NCI-H748 (cell line): Measurements from ENCODE around the gene HABP2.
A peak's percentile ranks its signal among the peaks of the same experiment; 100 is the strongest.

ENCODE experiments used
- DNase-seq: peaks from one replicate; lab custom pipeline; 2025; ENCODE audit not compliant: unreplicated experiment; lab: John Stamatoyannopoulos, UW

Gene HABP2

GRCh38 chr10:113552701-113553100 is at the start of gene HABP2:
TSS of gene HABP2 (plus strand) at chr10:113553053. CDS start at chr10:113553122, 69 bp downstream.
- no peak for DNase-seq

DNA sequence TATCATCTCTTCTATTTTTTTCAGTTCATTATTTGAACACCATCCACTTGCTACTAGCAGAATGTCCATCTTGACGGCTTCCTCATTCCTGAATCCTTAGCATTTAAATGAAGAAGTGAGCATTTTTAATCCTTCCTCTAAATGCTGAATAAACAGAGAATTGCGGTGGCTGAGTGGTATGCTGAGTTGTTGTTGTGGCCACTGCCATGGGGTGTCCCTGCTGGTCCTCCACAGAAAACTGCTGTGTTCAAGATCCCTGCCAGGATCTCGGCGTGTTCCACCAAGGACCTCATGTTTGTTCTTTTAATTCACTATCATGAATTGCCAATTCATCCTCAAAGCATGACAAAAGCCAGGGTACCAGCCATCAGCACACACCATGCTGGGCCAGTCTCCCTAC is 48.9 kb upstream of the HABP2 start:
- DNase-seq: no peak

GRCh38 chr10:113504423-113504822 is 48.4 kb upstream of the HABP2 start:
- DNase-seq: no peak

DNA sequence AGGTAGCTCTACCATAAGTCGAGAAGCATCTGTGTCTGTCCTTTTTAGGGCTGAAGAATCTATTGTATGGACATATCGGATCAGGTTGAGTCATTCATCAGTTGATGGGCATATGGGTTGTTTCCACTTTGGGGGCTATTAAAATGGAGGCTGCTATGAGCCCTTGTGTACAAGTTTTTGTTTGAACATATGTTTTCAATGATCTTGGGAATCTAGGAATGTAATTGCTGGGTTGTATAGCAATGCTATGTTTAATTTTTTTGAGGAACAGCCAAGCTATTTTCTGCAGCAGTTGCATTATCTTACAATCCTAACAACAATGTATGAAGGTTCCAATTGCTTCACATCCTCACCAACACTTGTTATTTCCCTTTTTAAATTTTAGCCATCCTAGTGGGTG is 46.4 kb upstream of the HABP2 start:
- DNase-seq: no peak

DNA sequence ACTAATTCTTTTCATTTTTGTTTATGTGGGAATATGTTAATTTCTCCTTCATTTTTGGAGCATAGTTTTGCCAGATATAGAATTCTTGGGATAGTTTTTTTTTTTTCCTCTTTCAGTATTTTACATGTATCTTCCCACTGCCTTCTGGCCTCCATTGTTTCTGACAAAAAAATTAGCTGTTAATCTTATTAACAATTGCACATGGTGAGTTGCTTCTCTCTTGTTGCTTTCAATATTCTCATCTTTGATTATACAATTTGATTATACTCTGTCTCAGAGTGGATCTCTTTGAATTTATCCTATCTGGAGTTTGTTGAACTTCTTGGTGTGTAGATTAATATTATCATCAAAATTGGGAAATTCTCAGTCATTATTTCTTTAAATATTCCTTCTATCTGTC is 41.4 kb upstream of the HABP2 start:
- no peak for DNase-seq

DNA sequence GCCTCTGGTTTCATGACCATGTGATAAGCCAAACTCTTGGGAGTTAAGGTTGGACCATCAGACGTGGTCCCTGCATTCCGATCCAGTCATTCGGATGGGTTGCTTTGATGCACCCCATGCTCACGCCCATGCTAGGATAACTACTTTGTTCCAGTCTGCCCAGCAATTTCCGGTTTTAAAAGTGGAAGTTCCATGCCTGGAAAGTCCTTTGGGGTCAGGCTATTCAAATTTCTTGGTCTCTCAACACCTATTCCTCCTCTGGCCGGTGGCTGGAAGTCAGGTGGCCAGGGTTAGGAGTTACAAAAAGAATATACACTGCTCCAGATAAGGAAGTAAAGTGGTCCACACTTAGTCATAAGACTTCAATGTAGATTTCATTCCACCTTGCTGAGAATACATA is 37.7 kb upstream of the HABP2 start:
- no peak for DNase-seq

DNA sequence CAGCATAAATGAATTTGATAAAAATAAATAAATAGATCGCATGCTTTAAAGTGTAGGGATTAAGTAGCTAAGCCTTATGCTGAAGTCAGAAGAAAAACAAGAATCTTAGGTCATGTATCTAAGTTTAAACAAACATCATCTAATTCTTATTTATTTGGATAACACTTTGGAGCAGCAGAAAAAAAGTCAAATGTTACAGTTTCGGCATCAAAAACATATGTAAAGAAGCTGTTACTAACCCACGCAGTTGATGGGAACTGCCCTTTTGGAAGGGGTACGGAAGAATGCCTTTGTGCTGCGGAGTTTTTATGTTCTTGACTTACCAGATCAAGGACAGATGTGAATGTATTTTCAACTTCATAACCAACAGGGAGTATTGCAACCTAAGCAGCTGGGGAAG is 37.3 kb upstream of the HABP2 start:
- no peak for DNase-seq

GRCh38 chr10:113516061-113516460 is 36.8 kb upstream of the HABP2 start:
- DNase-seq: no peak

- DNase-seq: no peak
These were observed 35.5 kb upstream of the HABP2 start for GRCh38 chr10:113517165-113517900.

DNA sequence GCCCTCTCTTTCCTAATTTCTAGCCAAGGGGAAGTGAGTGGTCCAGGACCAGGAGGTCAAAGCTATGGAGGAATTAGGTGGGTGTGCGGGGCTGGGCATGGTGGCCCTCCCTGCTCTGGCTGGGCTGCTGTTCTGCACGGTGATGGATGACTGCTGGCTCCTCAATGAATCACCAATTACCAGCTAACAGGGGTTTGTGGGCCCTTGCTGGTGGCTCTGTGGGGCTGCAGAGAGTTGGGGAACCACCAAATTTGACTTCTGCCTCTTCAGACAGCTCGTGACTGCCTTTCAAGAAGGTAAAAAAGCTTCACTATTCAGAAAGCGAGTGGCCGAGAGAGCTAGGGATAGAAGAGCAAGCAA is 35.0 kb upstream of the HABP2 start:
- DNase-seq: no peak

- DNase-seq: no peak
These were observed 34.4 kb upstream of the HABP2 start for GRCh38 chr10:113518415-113518814.

DNA sequence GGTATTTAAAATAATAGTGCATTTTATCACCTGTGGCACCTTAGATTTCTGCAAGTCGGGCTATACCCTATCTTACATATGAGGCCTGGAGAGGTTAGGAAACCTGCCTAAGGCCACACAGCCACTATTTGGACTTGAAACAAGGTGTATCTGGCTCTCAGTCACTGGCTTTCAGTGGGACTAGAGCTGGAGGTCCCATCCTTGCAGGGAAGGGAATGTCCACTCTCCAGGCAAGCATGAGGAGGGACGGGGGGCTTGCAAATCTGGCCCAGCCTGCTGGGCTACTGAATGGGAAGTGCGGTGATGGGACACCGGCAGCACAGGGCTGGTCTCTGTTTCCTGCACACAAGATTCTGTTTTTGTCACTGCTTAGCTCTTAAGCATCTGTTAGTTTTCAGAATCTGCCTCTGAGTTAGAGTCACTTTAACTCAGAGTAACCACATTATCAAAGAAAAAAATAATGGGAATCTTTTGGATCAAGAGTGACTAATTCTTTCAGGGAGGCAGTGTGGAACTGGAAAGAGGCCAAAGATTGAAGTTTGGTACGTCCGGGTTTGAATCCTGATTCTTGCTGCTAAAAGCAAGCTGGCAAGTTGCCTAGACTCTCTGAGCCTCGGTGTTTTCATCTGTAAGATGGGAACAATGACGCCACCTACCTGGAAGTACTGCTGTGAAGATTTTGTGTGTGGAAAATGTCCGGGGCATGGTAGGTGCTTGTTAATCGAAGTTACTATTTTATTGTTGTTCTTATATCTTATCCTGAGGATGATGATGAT is 33.8 kb upstream of the HABP2 start:
- DNase-seq: no peak

DNA sequence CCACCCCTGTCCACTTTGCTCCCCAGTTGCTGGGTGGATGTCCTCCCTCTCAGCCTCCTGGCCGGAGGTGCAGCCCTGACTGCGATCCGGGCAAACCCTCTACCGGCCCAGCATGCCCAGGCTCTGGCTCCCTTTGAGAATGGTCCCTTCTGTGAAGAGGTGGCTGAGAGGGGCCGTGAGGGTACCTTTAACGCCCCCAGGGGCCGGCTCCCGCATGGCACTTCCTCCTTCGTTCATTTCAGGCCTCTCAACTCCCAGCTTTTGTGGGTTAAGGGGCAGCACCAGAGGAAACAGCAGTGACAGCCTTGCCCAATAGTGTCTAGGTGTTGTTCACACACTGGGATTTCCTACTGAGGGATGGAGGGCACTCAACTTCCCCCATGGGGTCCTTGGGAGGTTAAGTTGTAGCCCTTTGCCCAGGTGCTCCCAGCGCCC is 33.2 kb upstream of the HABP2 start:
- no peak for DNase-seq

DNA sequence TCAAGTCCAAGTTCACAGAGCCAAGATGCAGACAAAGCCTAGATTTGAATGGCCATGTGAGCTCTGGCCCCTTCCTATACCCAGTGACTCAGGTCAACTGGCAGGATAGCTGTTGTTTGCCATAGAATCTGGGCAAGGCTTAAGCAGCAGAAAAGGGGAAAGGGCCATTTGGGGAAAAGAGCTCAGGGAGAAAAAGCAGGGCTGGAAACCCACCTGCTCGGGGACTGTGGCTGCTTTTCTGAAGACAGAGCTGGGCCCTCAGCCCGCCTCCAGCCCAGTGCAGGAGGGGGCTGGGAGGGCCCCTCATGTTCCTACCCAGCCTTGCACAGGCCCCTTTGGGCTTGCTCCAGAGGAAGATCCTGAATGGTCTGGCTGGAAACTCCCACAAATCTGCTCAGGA is 32.6 kb upstream of the HABP2 start:
- no peak for DNase-seq

DNA sequence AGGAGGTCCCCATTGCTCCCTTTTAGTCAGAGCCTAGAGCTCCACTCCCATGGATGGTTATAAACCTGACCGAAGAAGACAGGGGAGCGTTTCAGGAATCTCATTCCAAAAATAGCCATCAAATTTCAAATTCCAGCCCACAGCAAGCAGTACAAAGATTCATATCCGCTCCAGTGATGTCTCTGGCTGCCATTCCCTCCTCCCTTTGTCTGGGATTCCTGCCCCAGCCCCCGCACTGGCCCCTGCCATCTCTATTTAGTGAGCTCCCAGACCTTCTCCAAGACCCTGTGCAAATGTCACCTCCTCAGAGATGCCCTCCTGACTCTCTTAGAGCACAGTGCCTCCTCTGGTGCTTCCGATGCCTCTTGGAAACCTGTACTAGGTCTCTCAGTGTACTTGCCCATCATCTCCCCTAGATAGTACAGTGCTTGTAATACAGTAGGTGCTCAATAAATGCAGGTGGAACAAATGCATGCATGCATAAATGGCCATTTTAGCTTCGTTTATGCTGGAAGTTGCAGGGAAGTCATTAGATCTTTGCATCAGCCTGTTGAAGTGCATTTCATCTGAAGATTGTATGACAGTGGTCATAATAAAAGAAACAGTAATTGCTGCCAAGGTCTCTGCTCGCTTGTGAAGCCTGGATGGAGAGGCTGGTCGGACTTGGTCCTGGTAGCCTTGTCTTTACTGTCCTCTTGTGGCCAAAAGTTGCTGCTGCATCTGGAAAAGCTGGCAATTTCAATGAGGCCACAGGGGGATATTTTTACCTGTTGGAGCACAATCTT is 32.0 kb upstream of the HABP2 start:
- peak; percentile 65 for DNase-seq

GRCh38 chr10:113521475-113521795 is 31.4 kb upstream of the HABP2 start:
- DNase-seq: no peak

GRCh38 chr10:113522460-113522859 is 30.4 kb upstream of the HABP2 start:
- DNase-seq: no peak

GRCh38 chr10:113523071-113523470 is 29.8 kb upstream of the HABP2 start:
- no peak for DNase-seq

DNA sequence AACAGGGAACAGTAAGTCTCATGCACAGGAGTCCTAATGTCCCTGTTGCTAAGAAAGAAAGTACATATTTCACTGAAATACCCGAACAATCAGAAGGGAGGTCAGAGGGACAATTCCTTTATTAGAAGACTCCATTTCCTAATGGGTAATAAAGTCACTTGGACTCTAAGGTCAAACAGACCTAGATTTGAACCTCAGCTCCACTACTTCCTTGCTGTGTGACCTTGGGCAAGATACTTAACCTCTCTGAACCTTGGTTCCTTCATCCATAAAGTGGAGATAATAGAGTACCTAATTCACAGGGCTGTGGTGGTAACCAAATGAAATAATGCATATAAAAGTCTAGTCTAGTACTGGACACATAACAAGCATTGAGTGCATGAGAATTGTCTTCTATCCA is 29.2 kb upstream of the HABP2 start:
- no peak for DNase-seq

DNA sequence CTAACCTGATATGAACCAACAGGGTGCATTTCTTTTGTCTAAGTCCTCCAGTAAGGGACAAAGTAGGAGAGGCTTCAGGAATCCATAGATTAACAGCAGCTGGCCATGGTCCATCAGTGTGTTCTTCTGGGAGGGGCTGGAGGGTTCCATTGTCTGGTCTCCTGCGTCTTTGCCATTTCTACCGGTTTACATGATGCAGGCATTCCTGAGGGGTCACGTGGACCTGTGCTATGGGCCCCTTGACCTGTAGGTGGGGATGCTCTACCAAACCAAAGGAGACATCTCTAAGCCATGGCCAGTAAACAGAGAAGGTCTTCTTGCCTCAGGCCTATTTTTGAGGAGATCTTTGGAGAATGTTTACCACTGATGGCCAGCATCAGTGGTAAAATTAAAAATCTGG is 28.7 kb upstream of the HABP2 start:
- no peak for DNase-seq

- no peak for DNase-seq
These were observed 28.0 kb upstream of the HABP2 start for GRCh38 chr10:113524539-113525490.
